ENCODE data around the gene FREM2. TPM values are rescaled to one million over a fixed set of nuclear protein-coding genes. Genes with fewer than 3 reads are reported as not detected.

Gene FREM2
- total RNA-seq, 1 donor from 2014 or later: not detected

DNA sequence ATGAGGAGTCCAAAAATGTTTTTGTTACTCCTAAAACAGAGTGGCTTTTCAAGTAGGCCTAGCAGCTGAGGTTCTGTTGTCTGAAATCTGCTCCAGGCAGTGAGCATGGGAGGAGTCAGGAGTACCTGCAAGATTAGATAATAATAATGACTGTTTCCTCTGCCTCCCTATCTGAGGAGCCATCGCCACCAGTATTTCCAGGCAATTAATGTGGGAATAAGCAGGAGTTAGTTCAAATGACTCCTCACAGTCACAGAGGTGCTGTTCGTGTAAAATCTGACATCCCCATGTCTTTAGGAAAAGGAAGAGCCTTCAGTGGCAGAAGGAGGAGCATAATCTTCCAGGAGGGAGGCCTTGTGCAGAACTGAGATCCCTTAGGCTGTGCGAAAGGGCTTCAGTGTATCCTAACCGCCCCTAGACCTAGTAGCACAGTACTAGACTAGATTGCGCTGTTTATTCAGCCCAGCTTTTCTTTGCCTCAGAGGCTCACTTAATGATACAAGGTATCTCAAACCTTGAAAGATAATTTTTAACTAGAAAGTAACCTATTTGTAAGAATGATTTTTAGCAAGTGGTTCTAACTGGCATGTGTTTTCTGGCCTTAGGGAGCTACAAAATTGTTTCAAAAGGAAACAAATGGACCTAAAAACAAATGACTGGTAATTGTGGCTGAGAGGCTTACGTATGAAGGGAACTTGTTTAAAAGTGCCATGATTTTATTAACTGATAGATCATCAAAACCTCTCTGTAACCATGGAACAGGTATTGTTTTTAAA, 49.0 kb downstream of the FREM2 start:
- intact Hi-C loops (cut with micrococcal nuclease): no loop called here
- H3K27ac ChIP-seq (replicated peaks): no peak overlapping the region
- no peaks in the 10 kb centered on the region for H3K9me3 ChIP-seq (replicated peaks)
- H3K4me1 ChIP-seq: no peaks in the 10 kb centered on the region
- no peak overlapping the region for H3K4me3 ChIP-seq
- no peaks in the 10 kb centered on the region for H3K27me3 ChIP-seq (ENCODE audit: low read depth)
- H3K36me3 ChIP-seq: no peaks in the 10 kb centered on the region
- no peak for DNase-seq
- TF ChIP-seq, protein P1, sequence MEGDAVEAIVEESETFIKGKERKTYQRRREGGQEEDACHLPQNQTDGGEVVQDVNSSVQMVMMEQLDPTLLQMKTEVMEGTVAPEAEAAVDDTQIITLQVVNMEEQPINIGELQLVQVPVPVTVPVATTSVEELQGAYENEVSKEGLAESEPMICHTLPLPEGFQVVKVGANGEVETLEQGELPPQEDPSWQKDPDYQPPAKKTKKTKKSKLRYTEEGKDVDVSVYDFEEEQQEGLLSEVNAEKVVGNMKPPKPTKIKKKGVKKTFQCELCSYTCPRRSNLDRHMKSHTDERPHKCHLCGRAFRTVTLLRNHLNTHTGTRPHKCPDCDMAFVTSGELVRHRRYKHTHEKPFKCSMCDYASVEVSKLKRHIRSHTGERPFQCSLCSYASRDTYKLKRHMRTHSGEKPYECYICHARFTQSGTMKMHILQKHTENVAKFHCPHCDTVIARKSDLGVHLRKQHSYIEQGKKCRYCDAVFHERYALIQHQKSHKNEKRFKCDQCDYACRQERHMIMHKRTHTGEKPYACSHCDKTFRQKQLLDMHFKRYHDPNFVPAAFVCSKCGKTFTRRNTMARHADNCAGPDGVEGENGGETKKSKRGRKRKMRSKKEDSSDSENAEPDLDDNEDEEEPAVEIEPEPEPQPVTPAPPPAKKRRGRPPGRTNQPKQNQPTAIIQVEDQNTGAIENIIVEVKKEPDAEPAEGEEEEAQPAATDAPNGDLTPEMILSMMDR (IDR thresholded peaks at IDR 0.05; ENCODE audit: borderline replicate concordance): no peak

DNA sequence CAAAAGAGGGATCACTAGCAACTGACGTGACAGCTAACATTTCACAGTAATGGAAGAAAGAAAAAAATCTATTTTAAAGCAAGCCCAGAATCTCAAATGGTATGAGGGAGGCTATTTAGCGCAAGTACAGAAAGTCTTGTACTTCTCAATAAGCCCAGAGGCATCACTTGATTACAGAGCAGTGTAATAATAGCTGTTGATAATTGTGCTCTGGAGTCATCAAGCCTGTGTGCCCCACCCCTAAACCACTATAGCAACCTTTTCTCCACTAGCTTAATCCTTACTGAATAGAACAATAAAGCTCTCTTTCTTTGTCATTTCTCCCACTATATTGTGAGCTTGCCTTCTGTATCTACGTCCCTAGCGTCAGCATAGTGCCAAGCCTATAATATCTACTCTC, 56.6 kb downstream of the FREM2 start:
- H3K27me3 ChIP-seq (ENCODE audit: low read depth): peaks cover 15% of the 10 kb centered on the region
- no peaks in the 10 kb centered on the region for H3K36me3 ChIP-seq
- H3K4me1 ChIP-seq: no peaks in the 10 kb centered on the region
- TF ChIP-seq, protein P1 (IDR thresholded peaks at IDR 0.05; ENCODE audit: borderline replicate concordance): no peak
- H3K27ac ChIP-seq (replicated peaks): no peak overlapping the region
- H3K9me3 ChIP-seq (replicated peaks): no peaks in the 10 kb centered on the region
- no peak for DNase-seq
- intact Hi-C loops (cut with micrococcal nuclease): no loop called here
- no peak overlapping the region for H3K4me3 ChIP-seq

DNA sequence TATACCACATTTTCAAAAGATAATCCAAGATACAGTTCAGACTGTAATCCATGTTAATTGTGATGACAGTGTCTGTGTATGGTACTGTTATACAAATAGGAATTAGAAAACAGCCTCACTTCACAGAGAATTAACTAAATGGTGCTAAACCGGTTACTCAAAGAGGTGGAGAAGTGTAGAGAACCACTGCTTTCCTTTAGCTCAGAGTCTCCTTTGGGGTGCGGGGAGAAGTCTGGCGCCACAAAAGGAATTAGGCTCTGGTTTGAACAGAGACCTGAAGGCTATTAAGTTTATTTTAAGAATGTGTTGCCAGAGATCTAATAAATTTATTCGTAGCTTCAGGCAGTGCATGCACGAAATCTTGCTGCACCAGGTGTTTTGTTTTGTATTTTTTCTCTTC, 65.8 kb downstream of the FREM2 start:
- Histone ChIP-seq H3K27ac (replicated peaks) (no peak overlapping the region), H3K9me3 (replicated peaks) (no peaks in the 10 kb centered on the region), H3K4me1 (no peaks in the 10 kb centered on the region), H3K36me3 (no peaks in the 10 kb centered on the region), H3K4me3 (no peak overlapping the region), H3K27me3 (ENCODE audit: low read depth) (peaks cover 51% of the 10 kb centered on the region)
- DNase-seq: no peak
- TF ChIP-seq, protein P1 (IDR thresholded peaks at IDR 0.05; ENCODE audit: borderline replicate concordance): no peak
- intact Hi-C loops (cut with micrococcal nuclease): no loop called here

DNA sequence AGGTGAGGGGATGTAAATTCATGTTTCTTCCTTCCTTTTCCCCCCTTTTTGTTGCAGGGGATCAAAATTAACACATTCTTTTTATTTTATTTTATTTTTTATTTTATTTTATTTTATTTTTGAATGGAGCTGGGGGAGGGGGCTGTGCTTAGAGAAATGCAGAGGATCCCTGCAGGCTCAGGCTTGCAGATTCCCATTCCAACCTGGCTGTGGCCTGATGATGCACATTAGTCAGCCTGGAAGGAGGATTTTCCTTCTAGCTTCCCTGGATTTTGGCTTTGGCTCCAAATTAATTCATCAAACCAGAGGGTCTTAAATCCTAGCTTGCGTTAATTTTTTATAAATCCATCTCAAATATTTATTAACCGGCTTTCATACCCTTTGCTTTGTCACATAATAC, 67.0 kb downstream of the FREM2 start:
- H3K4me1 ChIP-seq: no peaks in the 10 kb centered on the region
- peaks cover 63% of the 10 kb centered on the region for H3K27me3 ChIP-seq (ENCODE audit: low read depth)
- no peak for DNase-seq
- no peak overlapping the region for H3K4me3 ChIP-seq
- TF ChIP-seq, protein P1 (IDR thresholded peaks at IDR 0.05; ENCODE audit: borderline replicate concordance): no peak
- intact Hi-C loops (cut with micrococcal nuclease): no loop called here
- no peaks in the 10 kb centered on the region for H3K36me3 ChIP-seq
- H3K9me3 ChIP-seq (replicated peaks): no peaks in the 10 kb centered on the region
- no peak overlapping the region for H3K27ac ChIP-seq (replicated peaks)

DNA sequence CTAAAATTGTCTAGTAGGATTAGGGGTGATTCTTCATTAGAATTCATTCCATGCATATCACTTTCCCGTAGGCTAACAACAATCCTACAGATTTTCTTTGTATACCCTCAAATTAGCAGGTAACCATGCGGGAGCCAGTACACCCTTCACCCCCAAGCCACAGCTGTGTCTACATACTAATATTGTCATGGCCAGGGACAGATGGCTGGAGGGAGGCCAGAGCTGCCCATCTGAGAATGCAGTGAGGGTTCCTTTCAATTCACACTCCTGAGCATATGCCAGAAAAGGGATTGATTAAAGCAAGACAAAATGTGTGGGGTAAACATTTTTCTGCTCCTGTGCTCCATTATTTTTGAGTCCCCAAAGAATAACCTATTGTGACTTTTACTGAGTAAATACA, 68.9 kb downstream of the FREM2 start:
- no peaks in the 10 kb centered on the region for H3K9me3 ChIP-seq (replicated peaks)
- no peak overlapping the region for H3K4me3 ChIP-seq
- H3K36me3 ChIP-seq: no peaks in the 10 kb centered on the region
- TF ChIP-seq, protein P1 (IDR thresholded peaks at IDR 0.05; ENCODE audit: borderline replicate concordance): no peak
- DNase-seq: no peak
- peaks cover 82% of the 10 kb centered on the region for H3K27me3 ChIP-seq (ENCODE audit: low read depth)
- H3K4me1 ChIP-seq: no peaks in the 10 kb centered on the region
- no peak overlapping the region for H3K27ac ChIP-seq (replicated peaks)
- intact Hi-C loops (cut with micrococcal nuclease): no loop called here

Measured in left ventricle myocardium inferior (tissue), 1 donor.